ENCODE measurements around the gene ARFGEF3.

GRCh38 chr6:138201836-138202235, 40.1 kb downstream of the ARFGEF3 start:
- TF ChIP-seq CTCF (IDR thresholded peaks at IDR 0.05) = no peak
- TF ChIP-seq POLR2A (IDR thresholded peaks at IDR 0.05) = no peak
